ENCODE measurements around the gene PAMR1.
A peak's percentile ranks its signal among the peaks of the same experiment; 100 is the strongest.

Gene PAMR1

DNA sequence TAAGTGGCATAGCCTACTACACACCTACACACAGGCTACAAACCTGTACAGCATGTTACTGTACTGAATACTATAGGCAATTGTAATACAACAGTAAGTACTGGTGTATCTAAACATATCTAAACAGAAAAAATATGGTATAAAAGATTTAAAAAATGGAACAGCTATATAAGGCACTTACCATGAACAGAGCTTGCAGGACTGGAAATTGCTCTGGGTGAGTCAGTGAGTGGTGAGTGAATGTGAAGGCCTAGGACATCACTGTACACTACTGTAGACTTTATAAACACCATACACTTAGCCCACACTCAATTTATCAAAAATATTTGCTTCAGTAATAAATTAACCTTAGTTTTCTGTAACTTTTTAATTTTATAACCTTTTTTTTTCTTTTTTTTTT, 24.7 kb downstream of the PAMR1 start:
- DNase-seq (ENCODE audit: low read depth): no peak

GRCh38 chr11:35496416-35496815, 29.0 kb downstream of the PAMR1 start:
- DNase-seq (ENCODE audit: low read depth): no peak

DNA sequence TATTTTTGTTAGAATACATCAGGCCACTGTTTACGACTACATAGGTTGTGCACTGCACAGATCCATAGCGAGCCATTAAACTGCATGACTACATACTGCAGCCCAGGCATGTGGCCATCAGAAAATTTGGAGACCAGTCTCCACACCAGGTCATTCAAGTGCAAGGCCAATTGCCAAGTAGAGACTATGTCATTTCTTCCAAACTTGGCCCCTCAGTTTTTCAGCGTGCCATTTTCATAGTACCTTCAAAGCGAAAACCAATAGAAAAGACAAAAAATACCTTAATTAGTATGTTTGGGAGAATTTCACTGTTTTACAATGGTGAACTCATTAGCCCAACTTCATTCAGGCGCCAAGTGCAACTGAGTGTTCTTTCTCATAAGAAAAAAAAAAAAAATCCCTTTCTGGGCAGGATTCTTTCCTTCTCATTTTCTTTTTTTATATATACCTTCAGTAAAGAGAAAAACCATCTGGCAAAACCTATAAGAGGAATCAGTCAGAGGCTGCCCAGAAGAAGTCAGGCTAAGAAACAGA, 30.4 kb downstream of the PAMR1 start:
- no peak for DNase-seq (ENCODE audit: low read depth)

GRCh38 chr11:35491231-35491871, 34.1 kb downstream of the PAMR1 start:
- DNase-seq (ENCODE audit: low read depth): peak; percentile 96

GRCh38 chr11:35488117-35488516, 37.3 kb downstream of the PAMR1 start:
- peak; percentile 67 for DNase-seq (ENCODE audit: low read depth)

GRCh38 chr11:35487532-35488078, 37.8 kb downstream of the PAMR1 start:
- DNase-seq (ENCODE audit: low read depth): peak; percentile 79

GRCh38 chr11:35486934-35487333, 38.5 kb downstream of the PAMR1 start:
- no peak for DNase-seq (ENCODE audit: low read depth)

DNA sequence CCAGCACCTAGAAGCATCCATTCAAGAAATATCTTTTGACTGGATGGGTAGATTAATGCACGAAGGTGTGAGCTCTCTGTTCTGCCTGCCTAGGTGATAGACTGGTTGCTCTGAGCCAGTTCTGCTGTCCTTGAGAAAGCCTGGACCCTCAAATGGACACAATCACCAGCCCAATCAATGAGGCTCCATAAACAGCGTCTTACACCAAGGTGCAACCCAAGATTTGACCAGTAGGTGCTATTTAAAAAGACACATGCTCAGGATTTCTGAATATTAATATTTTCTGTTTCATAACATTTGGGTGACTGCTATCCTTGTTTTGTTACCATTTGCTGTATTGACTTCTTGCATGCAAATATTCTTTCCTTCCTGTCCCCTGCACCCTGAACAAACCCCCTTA, 39.0 kb downstream of the PAMR1 start:
- no peak for DNase-seq (ENCODE audit: low read depth)

- peak; percentile 69 for DNase-seq (ENCODE audit: low read depth)
Observed at GRCh38 chr11:35485656-35486322, 39.6 kb downstream of the PAMR1 start.

- DNase-seq (ENCODE audit: low read depth): peak; percentile 65
Observed at GRCh38 chr11:35484435-35484834, 41.0 kb downstream of the PAMR1 start.

DNA sequence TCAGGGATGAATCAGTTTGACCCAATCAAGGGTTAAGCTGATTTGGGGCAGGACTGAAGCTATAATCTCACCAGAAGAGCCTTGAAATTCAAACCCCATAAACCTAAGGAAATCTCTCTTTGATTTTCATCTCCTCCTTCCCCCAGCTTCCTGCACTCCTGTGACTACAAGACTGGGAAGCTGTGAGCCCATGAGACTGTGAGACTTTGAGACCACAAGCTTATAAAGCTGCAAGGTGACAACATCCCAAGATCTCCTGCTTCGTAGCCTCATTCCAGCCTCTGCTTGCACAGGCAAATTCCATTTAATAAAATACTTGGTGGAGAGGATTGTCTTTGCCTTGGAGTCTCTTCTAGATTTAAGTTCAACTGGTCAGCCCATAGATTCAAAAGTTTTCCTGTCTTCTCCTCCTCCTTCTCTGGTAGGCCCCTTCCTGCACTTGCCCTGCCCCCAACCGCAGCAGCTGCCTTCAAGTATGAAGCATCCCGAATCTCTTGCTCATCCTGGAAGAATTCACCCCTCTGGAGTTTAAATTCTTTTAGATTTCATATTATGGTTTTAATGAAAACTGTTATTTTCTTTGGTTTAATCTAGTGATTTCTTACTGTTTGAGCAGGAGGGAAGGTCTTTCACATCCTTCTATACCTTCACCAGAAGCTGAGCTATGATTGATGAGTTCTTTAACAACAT, 42.1 kb downstream of the PAMR1 start:
- DNase-seq (ENCODE audit: low read depth): peak; percentile 82

DNA sequence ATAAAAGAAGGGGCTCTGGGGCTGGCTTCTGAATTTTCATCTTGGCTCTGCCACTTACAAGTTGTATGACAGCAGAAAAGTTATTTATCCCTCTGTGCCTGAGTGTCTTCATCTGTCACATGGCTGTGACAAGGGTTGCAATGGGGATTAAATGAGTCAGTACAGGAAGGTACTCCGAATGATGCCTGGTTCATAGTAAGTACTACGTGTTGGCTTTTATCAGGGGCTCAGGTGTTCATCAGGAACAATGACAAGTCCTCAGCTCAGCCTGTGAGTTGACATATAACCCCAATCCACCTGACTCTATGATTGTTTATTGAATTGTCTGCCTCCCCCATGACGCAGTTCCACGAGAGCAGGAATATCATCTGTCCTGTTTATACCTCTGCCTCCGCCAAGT, 45.7 kb downstream of the PAMR1 start:
- no peak for DNase-seq (ENCODE audit: low read depth)

- DNase-seq (ENCODE audit: low read depth): no peak
Observed at GRCh38 chr11:35478471-35479091, 46.8 kb downstream of the PAMR1 start.

DNA sequence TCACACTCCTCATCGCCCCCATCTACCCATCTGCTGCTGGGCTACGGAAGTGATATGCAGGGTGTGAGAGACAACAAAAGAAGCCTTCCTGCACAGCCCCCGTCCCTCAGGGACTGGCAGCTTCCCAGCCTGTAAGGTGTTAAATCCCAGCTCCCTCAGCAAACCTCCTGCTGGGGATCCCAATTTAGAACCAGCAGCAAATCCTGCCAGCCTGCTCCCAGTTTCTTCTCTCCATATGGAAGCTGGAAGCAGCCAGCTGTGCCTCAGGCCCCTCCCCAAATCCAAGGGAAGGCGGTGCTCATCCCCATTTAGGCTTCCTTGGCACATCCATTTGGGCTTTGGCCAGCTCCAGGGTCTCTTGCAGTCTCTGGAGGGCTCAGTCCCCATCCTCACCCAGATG, 47.5 kb downstream of the PAMR1 start:
- DNase-seq (ENCODE audit: low read depth): no peak

- DNase-seq (ENCODE audit: low read depth): no peak
Observed at GRCh38 chr11:35474688-35475087, 50.7 kb downstream of the PAMR1 start.

DNA sequence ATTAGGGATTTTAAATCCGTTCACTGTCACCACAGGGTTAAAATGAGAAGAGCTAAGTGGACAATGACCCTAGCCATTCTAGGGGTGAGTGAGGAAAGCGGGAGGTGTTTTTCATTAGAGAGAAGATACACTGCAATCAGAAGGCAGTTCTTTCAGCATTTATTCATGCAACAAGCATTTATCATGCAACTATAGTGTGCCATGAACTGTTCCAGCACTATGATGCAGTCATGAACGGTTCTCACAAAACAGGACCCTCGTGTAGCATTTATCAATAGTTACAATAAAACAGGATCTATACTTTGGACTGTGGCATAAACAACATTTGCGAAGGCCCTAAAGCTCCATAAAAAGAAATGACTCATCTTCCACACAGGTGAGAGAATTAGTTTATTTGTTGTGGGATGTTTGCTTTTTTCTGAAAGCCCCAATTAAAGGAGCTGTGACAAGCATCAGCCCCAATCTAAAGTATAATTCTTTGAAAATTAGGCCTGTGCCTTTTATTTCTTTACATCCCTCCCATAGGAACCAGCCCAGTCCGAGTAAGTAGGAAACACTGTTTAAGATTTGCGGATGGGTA, 51.5 kb downstream of the PAMR1 start:
- no peak for DNase-seq (ENCODE audit: low read depth)

- no peak for DNase-seq (ENCODE audit: low read depth)
Observed at GRCh38 chr11:35470616-35471015, 54.8 kb downstream of the PAMR1 start.

- DNase-seq (ENCODE audit: low read depth): no peak
Observed at GRCh38 chr11:35466058-35466457, 59.4 kb downstream of the PAMR1 start.

GRCh38 chr11:35464308-35464707, 61.1 kb downstream of the PAMR1 start:
- no peak for DNase-seq (ENCODE audit: low read depth)

DNA sequence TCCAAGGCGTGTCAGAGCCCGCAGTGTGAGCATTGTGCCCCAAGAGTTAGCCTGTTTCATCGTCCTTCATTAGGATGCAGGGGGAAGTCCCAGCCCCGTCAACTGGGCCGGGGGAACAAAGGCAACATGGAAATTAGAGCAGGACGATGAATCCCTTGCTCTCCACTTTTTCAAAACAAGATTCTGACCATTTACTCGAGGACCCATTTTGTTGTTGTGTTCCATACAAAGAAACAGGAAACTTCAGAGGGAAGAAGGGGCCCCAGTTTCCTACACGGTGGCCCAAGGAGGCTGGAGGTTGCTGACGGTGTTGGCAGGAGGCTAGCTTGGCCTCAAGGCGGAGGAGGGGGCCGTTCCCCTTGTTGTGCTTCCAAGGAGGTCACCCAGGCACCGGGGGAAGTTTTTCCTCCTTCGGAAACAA, 62.1 kb downstream of the PAMR1 start:
- no peak for DNase-seq (ENCODE audit: low read depth)

DNA sequence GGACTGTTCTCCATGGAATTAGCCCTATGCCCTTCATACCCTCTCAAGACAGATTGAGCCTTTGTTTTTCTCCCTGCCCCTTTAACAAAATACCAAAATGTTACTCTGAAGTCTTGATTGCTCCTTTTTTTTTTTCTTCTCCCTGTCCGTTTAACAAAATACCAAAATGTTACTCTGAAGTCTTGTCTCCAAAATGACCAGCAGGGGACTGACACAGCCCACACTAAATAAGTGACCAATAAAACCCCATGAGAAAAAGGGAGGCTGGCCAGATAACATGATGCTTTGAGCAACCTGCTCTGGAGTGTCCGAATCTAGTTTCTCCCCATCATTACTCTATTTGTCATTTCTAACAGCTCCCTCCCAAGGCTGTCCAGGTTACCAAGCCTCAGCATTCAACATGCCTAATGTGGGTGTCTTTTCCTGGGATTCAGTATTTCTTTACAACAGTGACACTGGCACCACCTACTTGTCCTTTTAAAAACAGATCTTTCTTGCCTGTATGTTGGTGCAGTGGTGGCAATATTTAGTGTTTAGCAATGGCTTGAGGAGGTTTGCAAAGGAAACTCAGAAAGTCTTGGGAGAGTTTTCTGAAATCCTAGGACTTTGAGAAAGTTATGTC, 63.4 kb downstream of the PAMR1 start:
- no peak for DNase-seq (ENCODE audit: low read depth)

DNA sequence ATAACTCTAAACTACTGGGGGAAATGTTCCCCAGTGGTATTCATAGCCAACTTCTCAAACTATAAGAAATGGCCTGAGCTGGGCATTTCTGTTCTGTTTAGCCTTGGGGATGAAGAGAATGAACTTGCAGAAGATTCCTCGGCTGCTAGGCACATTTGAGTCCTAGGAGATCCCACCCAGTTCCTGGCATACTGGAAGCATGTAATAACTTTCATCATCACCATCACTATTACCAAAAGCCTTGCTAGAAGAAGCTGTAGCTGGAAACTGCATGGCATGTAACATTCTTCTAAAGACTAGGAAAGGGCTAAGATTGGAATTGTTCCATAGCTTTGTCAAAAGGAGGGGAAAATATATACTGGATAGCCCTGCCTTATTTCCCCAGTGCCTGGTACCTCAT, 65.9 kb downstream of the PAMR1 start:
- no peak for DNase-seq (ENCODE audit: low read depth)
